Stimulated activated CD8-positive, alpha-beta memory T cell treated with anti-CD3 and anti-CD28 coated beads, Interleukin-15, amount 100 ng/mL, for 48 hours (primary cell): ENCODE results near the gene RBX1.
"Not testable (repeated sequence)": the region's sequence is repeated elsewhere in the genome, so short reads cannot be mapped to it uniquely, and the experiment has no call there.

Experiments used
- DNase-seq, 2 donors: peaks; one replicate each; pipeline ENCODE4 v3.0.0-alpha.2; 2020; ENCODE audit warnings: low read depth in 2 of 2

RBX1 gene

DNA sequence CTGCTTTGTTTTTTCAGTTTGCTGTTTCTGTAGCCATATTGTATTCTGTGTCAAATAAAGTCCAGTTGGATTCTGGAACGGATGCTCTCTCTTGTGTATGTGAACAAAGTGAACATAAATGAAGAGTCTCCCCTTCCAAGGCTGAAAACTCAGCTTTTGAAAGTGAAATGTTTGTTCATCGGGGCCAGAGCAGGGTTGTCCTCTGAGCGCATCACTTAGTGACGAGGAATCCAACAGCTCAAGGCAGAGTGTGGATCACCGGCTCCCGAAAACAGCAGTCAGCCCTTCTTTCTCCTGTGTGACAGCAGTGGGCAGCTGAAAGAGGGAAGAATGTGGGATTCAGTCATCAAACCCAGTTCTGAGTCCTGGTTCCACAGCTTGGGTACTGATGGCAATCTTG is 21.4 kb downstream of the RBX1 start:
- DNase-seq = no peak

GRCh38 chr22:40973144-40973543 is 22.0 kb downstream of the RBX1 start:
- no peak for DNase-seq

DNA sequence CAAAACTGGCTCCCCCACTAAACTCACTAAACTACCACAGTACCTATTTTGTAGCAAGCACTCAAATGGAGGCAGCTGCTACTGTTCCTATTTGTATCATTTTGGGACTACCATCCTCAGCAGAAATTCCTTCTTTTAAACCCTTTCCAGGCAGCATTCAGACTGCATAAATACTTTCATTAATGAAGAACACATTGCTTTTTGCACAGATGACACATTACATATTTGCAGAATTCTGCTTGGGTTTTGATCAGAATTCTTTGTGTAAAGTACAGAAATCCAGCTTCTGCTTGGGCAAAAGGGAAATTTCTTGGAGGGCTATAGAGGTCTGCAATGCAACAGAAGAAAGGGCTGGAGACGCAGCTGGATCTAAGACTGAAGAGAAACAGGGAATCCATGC is 24.2 kb downstream of the RBX1 start:
- DNase-seq = no peak

DNA sequence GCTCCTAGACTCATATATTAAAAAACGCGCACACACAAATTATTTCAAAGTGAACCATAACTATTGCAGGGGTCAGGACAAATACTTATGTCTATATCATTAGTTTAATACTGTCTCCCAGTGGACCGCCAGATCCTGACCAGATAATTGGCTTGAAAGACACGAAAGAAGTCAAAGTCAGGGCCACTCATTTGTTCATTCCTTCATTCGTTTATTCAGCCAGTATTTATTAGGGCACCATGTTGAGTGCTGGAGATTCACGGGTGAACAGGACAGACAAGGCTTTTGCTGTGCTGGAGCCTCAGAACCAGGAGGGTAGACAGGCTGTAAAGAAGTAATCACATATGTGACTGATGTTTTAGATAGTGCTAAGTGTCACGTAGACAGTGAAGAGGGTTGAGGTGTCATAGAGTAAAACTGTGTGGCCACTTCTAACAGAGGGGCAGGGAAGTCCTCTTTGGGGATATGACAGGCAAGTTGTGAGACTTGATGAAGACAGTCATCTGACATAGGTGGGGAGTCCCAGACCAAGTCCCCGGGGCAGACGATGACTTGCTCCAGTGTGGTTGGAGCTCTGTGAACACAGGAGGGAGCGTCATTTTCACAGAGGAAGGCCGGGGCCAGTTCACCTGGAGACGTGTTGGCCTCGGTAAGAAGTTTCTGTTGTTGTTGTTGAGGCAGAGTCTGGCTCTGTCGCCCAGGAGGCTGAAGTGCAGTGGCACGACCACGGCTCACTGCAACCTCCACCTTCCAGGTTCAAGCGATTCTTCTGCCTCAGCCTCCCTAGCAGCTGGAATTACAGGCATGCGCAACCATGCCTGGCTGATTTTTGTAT is 25.9 kb downstream of the RBX1 start:
- no peak for DNase-seq

DNA sequence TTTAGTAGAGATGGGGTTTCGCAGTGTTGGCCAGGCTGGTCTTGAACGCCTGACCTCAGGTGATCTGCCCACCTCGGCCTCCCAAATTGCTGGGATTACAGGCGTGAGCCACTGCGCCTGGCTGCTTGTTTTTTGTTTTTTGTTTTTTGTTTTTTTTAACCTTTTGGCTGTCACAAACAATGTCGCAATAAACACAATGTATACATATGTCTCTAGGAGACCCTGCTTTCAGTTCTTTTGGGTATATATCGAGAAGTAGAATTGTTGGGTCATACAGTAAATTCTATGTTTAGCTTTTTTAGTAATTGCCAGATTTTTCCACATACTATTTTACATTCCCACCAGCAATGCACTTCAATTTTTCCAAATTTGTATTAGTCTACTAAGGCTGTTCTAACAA is 28.0 kb downstream of the RBX1 start:
- no peak for DNase-seq

DNA sequence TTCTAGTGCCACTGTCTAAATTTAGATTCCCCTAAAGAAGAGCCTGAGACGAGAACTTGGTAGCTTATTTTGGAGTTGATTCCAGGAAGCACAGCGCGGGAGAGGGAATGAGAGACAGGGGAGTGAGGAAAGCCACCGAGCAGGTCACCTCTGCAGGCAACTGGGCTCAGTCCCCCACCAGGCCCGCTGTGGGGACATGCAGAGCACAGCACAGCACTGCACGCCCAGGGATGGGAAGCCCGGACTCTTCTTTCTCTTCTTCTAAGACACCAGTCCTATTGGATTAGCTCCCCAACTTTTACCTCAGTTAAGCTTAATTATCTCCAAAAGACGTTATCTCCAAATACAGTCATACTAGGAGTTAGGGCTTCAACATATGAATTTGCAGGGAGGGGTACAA is 28.7 kb downstream of the RBX1 start:
- DNase-seq = no peak

DNA sequence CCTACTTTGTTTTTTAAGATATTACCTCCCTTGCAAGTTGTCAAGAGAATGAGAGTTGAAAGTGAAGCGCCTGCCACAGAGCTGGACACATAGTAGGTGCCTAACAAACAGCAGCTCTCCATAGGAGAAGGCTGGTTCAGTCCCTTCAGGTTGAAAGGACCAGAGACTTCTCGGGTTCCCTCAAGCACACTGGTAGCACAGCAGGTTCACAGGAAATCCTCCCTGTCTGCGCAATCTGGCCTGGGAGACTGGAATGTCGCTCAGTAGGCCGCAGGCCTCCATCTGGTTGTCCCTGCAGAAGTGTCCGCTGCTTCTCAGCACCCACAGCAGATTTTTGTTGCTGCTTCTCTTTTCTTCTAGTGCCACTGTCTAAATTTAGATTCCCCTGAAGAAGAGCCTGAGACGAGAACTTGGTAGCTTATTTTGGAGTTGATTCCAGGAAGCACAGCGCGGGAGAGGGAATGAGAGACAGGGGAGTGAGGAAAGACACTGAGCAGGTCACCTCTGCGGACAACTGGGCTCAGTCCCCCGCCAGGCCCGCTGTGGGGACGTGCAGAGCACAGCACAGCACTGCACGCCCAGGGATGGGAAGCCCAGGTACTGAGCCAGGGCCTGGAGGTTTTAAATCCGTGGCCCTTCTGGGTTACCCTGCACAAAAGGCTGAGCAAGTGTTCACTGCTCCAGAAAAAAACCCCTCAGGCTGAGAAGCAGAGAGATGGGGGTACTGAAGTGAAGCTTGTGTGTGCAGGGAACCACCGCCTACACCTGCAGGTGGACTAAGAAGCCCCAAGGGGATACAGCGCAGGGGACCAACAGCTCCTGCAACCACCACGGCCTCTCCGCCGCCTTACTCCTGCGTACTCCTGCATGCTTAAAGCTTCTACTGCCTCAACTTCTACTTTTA is 31.6 kb downstream of the RBX1 start:
- no peak for DNase-seq

DNA sequence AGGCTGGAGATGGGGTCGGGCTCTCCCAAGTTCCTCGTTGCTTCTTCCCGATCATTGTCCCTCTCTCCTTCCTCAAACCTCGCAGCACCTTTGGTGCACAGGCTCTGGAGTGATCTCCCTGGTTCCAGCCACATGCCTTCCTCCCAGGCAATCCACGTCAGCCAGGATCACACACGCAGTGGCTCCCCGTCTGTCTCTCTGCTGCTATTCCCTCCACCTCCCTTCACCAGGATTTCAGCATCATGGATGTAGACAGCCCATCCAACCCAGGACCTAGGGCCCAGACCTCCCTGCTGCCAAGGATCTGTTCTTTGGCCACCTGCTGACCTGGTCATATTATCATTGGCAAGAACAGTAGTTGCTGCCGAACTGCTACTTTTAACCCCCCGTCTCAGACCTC is 40.1 kb downstream of the RBX1 start:
- DNase-seq = no peak

DNA sequence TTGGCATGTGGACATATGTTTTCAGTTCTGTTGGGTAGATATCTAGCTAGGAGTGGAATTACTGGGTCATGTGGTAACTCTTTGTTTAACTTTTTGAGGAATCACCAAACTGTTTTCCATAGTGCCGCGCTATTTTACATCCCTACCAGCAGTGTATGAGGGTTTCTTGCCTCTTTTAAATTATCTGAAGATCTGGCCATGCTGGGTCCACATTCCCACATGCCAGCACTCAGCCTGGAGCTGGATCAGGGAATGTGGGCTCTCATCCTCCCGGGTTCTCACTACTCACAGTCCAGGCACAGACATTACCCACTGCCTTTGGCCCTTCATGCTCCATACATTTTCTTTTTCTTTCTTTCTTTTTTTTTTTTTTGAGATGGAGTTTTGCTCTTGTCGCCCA is 44.6 kb downstream of the RBX1 start:
- DNase-seq = no peak

DNA sequence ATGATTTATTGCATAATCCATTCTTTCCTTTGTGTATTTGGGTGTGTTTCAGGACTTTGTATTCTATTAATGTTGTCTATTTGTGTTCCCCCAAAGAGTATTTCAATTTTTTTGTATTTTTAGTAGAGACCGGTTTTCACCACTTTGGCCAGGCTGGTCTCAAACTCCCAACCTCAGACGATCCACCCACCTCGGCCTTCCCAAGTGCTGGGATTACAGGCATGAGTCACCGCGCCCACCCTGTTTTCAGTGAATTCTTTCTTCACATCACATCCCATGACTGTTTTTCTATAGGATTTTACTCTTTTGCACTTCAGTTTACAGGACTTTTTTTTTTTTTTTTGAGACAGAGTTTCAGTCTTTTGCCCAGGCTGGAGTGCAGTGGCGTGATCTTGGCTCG is 46.3 kb downstream of the RBX1 start:
- DNase-seq = no peak

GRCh38 chr22:41000040-41000565 is 48.9 kb downstream of the RBX1 start:
- DNase-seq = no peak

DNA sequence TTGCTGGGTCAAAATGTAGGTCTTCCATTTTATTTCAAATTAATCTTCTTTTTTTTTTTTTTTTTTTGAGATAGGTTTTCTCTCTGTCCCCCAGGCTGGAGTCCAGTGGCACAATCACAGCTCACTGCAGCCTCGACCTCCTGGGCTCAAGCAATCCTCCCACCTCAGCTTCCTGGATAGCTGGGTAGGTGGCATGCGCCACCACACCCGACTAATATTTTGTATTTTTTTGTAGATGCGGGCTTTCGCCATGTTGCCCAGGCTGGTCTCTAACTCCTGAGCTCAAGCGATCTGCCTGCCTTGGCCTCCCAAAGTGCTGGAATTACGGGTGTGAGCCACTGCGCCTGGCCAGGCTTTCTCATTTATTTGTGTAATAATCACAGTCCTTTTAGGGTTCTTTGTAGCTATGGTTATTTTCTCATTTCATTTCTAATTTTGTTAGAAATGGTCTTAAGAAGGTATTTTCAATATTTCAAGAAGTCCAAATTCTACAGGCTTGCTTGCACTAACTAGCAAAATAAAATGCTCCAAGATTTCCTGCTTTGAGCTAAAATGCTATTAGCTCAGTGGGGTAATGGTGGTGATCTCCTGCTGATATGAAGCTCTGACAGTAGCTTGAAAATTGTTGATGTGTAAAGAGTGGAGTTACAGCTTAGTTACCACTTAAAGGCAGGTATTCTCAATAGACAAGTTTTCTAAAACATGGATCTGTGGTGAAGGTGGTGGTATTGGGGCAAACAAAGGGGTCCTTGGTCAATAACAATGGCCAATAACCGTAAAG is 50.0 kb downstream of the RBX1 start:
- DNase-seq = no peak

- no peak for DNase-seq
These were observed 50.5 kb downstream of the RBX1 start for GRCh38 chr22:41001722-41002122.

DNA sequence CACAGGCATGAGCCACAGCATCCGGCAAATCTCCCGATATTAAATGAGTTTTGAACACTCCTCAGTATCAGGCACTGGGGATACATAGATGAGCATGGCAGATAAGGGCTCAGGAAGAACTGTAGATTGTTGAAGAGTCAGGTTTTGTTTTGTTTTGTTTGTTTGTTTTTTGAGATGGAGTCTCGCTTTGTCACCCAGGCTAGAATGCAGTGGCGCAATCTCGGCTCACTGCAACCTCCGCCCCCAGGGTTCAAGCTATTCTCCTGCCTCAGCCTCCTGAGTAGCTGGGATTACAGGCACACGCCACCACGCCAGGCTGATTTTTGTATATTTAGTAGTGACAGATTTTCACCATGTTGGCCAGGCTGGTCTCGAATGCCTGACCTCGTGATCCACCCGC is 51.2 kb downstream of the RBX1 start:
- not testable (repeated sequence) for DNase-seq

DNA sequence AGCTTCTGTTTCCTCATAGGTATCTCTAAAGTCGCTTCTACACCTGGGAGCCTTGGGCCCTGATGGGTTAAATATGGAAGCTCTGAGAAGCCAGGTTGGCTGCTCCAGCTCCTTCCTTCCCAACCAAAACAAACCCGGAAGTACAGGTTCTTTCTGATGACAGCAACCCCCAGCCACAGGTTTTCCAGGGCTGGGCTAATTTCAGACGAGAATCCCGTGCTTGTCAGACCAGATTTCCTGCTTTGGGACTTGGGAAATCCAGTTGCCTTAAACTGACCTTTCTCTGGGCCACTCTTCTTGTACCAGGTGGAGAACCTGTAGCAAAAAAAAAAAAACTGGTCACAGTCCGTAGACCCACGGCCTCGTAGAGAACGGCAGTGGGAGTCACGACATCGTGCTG is 51.9 kb downstream of the RBX1 start:
- DNase-seq = no peak

GRCh38 chr22:41003976-41004375 is 52.8 kb downstream of the RBX1 start:
- no peak for DNase-seq

- no peak for DNase-seq
These were observed 58.2 kb downstream of the RBX1 start for GRCh38 chr22:41009222-41009948.

DNA sequence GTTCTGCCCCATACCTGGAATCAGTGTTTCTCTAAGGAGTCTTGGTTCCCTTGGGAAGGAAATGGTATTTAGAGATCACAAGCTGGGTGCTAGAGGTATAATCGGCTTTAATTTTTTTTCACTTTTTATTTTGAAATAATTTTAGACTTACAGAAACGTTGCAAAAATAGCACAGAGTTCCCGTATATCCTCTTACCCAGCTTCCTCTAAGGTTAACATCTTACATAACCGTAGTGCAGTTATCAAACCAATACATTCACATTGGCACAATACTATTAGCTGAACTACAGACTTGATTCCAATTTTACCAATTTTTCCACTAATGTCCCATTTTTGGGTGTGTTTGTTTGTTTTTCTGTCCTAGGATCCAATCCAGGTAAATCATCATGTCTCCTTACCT is 63.8 kb downstream of the RBX1 start:
- no peak for DNase-seq

GRCh38 chr22:41021061-41021612 is 70.0 kb downstream of the RBX1 start:
- no peak for DNase-seq

GRCh38 chr22:41021613-41022454 is 70.7 kb downstream of the RBX1 start:
- DNase-seq = peak; percentile 13 to 39
